ENCODE results near the gene SPOCK1.

GRCh38 chr5:137328991-137329390, 170.1 kb downstream of the SPOCK1 start:
- no peak for TF ChIP-seq CTCF (conservative IDR thresholded peaks at IDR 0.05 in 1 of 2, IDR thresholded peaks at IDR 0.05 in 1 of 2; ENCODE audit: extremely low read depth in 1 of 2, insufficient read depth in 1 of 2, low read depth in 1 of 2, low read length in 2 of 2)
- no peak for TF ChIP-seq EZH2 (IDR thresholded peaks at IDR 0.05; ENCODE audit: borderline replicate concordance, low read length)
